Adipocyte (in vitro differentiated cells): ENCODE results near the gene OR51F1.
"Not testable (repeated sequence)": the region's sequence is repeated elsewhere in the genome, so short reads cannot be mapped to it uniquely, and the experiment has no call there.

Experiments
- DNase-seq: peaks from one replicate; pipeline ENCODE4 v3.0.0-alpha.2; 2015; ENCODE audit warnings: low read depth
- H3K27me3 ChIP-seq: replicated peaks from 2 replicates; pipeline ENCODE4 v1.7.0; 2013; ENCODE audit warnings: mild to moderate bottlenecking, low read length, moderate library complexity; ENCODE audit not compliant: control insufficient read depth, insufficient read depth
- H3K36me3 ChIP-seq: 2 replicates; pipeline ENCODE4 v1.7.0; 2013; ENCODE audit warnings: low read length, mild to moderate bottlenecking, moderate library complexity; ENCODE audit not compliant: control insufficient read depth, insufficient read depth, severe bottlenecking
- H3K4me1 ChIP-seq: 2 replicates; pipeline ENCODE4 v1.7.0; 2013; ENCODE audit warnings: mild to moderate bottlenecking, low read length, moderate library complexity; ENCODE audit not compliant: control insufficient read depth, insufficient read depth
- H3K4me3 ChIP-seq: 2 replicates; pipeline ENCODE4 v1.7.0; 2013; ENCODE audit warnings: mild to moderate bottlenecking, low read length, moderate library complexity
- H3K9ac ChIP-seq: 2 replicates; pipeline ENCODE4 v1.7.0; 2013; ENCODE audit warnings: mild to moderate bottlenecking, low read length, moderate library complexity
- H3K9me3 ChIP-seq: 2 replicates; pipeline ENCODE4 v1.7.0; 2013; ENCODE audit warnings: mild to moderate bottlenecking, low read length, moderate library complexity; ENCODE audit not compliant: control insufficient read depth

OR51F1 gene, protein sequence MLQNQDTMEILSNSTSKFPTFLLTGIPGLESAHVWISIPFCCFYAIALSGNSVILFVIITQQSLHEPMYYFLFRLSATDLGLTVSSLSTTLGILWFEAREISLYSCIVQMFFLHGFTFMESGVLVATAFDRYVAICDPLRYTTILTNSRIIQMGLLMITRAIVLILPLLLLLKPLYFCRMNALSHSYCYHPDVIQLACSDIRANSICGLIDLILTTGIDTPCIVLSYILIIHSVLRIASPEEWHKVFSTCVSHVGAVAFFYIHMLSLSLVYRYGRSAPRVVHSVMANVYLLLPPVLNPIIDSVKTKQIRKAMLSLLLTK

GRCh38 chr11:4769838-4770237 lies at the start of gene OR51F1:
Gene OR51F1, minus strand, starts transcription at chr11:4769938. Its CDS starts 0 bp downstream, at chr11:4769938.
- H3K36me3 ChIP-seq, result no peaks in the 10 kb centered on the region
- H3K4me3 ChIP-seq, result no peak within 1 kb of the TSS
- H3K9ac ChIP-seq, result no peak within 1 kb of the TSS
- H3K27me3 ChIP-seq, result no peaks in the 10 kb centered on the region
- H3K9me3 ChIP-seq, result no peaks in the 10 kb centered on the region
- no peak for DNase-seq
- H3K4me1 ChIP-seq, result no peaks in the 10 kb centered on the region

GRCh38 chr11:4809246-4809645 lies 39.5 kb upstream of the OR51F1 start:
- Histone ChIP-seq H3K9ac (no peak overlapping the region), H3K9me3 (no peaks in the 10 kb centered on the region), H3K36me3 (no peaks in the 10 kb centered on the region), H3K4me3 (no peak overlapping the region), H3K4me1 (no peaks in the 10 kb centered on the region), H3K27me3 (no peaks in the 10 kb centered on the region)
- DNase-seq, result no peak

DNA sequence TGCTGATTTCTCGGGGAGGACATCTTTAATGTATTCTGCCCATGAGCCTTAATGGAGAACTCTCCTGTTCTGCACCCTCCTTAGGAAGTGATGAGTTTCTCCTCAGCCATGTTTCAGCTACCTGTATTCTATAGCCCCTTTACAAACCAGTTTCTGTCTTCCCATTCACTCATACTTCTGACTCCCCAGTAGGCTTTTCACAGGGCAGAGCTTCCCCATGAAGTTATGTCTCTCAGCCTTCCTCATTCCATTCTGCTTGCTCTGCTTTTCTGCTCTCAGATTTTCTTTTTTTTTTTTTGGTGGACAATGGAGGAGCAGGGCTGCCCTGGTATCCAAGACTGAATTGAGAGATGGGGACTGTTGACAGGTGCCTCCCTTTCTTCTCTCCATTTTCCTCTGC lies 38.7 kb upstream of the OR51F1 start:
- no peaks in the 10 kb centered on the region for H3K27me3 ChIP-seq
- no peaks in the 10 kb centered on the region for H3K36me3 ChIP-seq
- no peak overlapping the region for H3K9ac ChIP-seq
- H3K4me3 ChIP-seq, result no peak overlapping the region
- H3K9me3 ChIP-seq, result no peaks in the 10 kb centered on the region
- no peak for DNase-seq
- H3K4me1 ChIP-seq, result no peaks in the 10 kb centered on the region

DNA sequence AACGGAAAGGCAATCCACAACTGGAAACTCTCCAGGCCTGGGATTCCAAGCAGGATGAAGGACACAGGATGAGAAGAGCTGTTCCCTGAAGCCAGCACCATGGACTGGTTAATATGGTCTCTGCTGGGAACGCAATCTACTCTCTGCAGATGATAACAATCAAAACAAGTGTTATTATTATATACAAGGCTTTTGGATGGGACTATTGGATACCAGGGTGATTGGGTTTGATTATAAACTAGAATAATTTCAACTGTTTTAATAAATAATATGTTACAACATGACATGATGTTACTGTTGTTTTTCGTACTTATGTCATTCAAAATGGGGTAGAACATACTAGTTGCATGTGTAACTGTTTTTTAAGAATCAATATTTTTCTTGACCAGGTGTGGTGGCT lies 34.5 kb upstream of the OR51F1 start, which contains the start of gene OR52R1:
Gene OR52R1, minus strand, starts transcription at position 101 of the 400 bp plus-strand sequence. Its CDS starts 0 bp downstream, at position 101.
- no peak for DNase-seq
- H3K4me3 ChIP-seq, result no peak within 1 kb of the TSS
- H3K27me3 ChIP-seq, result no peaks in the 10 kb centered on the region
- no peak within 1 kb of the TSS for H3K9ac ChIP-seq
- no peaks in the 10 kb centered on the region for H3K36me3 ChIP-seq
- no peaks in the 10 kb centered on the region for H3K9me3 ChIP-seq
- H3K4me1 ChIP-seq, result no peaks in the 10 kb centered on the region

DNA sequence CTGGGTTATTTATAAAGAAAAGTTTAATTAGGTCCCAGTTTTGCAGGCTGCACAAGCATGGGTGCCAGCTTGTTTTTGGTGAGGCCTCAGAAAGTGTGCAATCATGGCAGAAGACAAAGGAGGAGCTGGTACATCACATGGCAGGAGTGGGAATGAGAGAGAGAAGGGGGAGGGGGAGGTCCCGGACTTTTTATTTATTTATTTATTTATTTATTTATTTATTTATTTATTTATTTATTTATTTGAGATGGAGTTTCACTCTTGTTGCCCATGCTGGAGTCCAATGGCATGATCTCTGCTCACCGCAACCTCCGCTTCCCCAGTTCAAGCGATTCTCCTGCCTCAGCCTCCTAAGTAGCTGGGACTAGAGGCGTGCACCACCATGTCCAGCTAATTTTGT lies 31.6 kb upstream of the OR51F1 start:
- not testable (repeated sequence) for H3K27me3 ChIP-seq, H3K4me3 ChIP-seq, H3K9ac ChIP-seq, H3K4me1 ChIP-seq, H3K9me3 ChIP-seq, DNase-seq, H3K36me3 ChIP-seq

DNA sequence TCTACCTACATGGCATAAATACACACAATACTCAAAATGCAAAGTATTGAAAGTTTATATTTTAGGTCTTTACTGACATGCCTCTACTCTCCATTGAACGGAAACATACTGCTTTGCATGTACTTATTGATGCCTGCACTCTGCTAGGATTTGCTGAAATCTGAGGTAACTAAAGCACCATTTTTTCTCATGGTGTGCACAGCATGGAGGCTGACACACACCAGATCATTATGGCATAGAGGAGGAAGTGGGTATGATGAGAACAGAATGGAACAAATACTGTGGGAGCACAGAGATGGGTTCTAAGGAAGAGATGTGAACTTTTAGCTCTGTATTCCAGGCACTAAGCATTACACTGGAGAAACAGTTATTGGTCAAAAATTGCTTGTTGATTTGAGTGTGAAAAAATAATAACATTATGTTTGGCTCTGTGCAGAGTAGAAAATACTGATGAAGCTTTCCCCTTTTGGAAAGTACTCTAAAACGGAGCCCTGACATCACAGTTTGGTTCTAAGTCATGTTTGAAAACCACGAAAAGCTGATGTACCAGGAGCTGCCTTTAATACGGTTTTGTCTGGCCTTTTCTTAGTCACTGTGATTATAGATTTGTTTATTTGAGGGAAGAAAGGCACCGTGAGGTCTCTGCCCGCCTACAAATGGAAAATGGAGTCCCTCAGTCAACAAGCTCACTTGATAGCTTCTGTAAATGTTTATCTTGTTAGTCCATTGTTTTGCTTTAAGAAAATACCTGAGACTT lies 28.9 kb upstream of the OR51F1 start:
- no peaks in the 10 kb centered on the region for H3K36me3 ChIP-seq
- H3K4me1 ChIP-seq, result no peaks in the 10 kb centered on the region
- H3K4me3 ChIP-seq, result no peak overlapping the region
- no peaks in the 10 kb centered on the region for H3K9me3 ChIP-seq
- no peak for DNase-seq
- H3K9ac ChIP-seq, result no peak overlapping the region
- H3K27me3 ChIP-seq, result no peaks in the 10 kb centered on the region

- no peaks in the 10 kb centered on the region for H3K36me3 ChIP-seq
- no peak for DNase-seq
- H3K9me3 ChIP-seq, result no peaks in the 10 kb centered on the region
- no peak overlapping the region for H3K4me3 ChIP-seq
- no peaks in the 10 kb centered on the region for H3K4me1 ChIP-seq
- peaks cover under 1% of the 10 kb centered on the region for H3K27me3 ChIP-seq
- H3K9ac ChIP-seq, result no peak overlapping the region
These were observed 27.5 kb upstream of the OR51F1 start for GRCh38 chr11:4797206-4797605.

DNA sequence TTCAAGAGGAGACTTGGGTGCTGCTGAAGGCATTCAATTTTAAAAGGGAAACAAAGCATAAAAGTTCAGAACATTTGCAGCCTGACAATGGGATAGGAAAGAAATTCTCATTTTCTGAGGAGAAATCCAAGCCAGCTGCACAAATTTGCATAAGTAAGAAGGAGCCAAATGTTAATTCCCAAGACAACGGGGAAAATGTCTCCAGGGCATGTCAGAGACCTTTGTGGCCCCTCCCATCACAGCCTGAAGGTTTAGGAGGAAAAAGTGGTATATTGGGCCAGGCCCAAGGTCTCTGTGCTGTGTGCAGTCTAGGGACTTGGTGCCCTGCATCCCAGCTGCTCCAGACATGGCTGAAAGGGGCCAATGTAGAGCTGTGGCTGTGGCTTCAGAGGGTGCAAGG lies 12.7 kb upstream of the OR51F1 start:
- H3K4me3 ChIP-seq, result no peak overlapping the region
- H3K27me3 ChIP-seq, result no peaks in the 10 kb centered on the region
- no peaks in the 10 kb centered on the region for H3K36me3 ChIP-seq
- H3K9me3 ChIP-seq, result no peaks in the 10 kb centered on the region
- no peak overlapping the region for H3K9ac ChIP-seq
- DNase-seq, result no peak
- H3K4me1 ChIP-seq, result no peaks in the 10 kb centered on the region

- H3K4me3 ChIP-seq, result no peak overlapping the region
- no peak for DNase-seq
These were observed 1.6 kb downstream of the OR51F1 start for GRCh38 chr11:4768094-4768493.

GRCh38 chr11:4766420-4767043 lies 3.2 kb downstream of the OR51F1 start:
- Histone ChIP-seq H3K4me1 (no peaks in the 10 kb centered on the region), H3K9ac (no peak overlapping the region), H3K9me3 (no peaks in the 10 kb centered on the region), H3K27me3 (no peaks in the 10 kb centered on the region), H3K36me3 (no peaks in the 10 kb centered on the region), H3K4me3 (no peak overlapping the region)
- DNase-seq, result no peak

More at GRCh38 chr11:4768094-4768493, 1.6 kb downstream of the OR51F1 start:
- no peaks in the 10 kb centered on the region for H3K36me3 ChIP-seq
- no peaks in the 10 kb centered on the region for H3K27me3 ChIP-seq
- H3K9me3 ChIP-seq, result no peaks in the 10 kb centered on the region
- H3K9ac ChIP-seq, result no peak overlapping the region
- no peaks in the 10 kb centered on the region for H3K4me1 ChIP-seq

DNA sequence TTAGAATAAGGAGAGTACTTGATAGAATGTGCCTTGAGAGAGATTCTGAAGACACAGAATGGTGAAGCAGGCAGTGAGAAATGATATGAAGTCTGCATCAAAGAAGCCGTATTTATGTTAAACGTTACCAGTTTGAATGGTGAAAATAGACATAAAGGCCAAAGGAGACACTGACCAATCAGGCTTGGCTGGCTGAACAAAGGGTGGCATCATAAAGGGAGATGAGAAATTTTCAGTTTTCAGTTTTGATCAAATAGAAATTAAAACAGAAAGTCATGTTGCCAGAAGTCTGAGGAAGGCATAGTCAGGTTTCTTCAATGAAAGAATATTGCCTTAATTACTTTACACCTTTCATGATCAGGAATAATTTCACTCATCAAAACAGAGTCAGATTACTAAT lies 6.6 kb downstream of the OR51F1 start:
- Histone ChIP-seq H3K9me3 (no peaks in the 10 kb centered on the region), H3K4me1 (no peaks in the 10 kb centered on the region), H3K9ac (no peak overlapping the region), H3K36me3 (no peaks in the 10 kb centered on the region), H3K27me3 (no peaks in the 10 kb centered on the region), H3K4me3 (no peak overlapping the region)
- DNase-seq, result no peak
